Stimulated activated CD8-positive, alpha-beta memory T cell treated with anti-CD3 and anti-CD28 coated beads, Interleukin-12 subunit alpha, Interleukin-12 subunit beta, amount 100 ng/mL, for 4 hours (primary cell): ENCODE data around the gene TNP1.

ENCODE experiments used
- DNase-seq: peaks from one replicate; pipeline ENCODE4 v3.0.0-alpha.2; 2020; ENCODE audit warnings: low read depth

Gene TNP1

DNA sequence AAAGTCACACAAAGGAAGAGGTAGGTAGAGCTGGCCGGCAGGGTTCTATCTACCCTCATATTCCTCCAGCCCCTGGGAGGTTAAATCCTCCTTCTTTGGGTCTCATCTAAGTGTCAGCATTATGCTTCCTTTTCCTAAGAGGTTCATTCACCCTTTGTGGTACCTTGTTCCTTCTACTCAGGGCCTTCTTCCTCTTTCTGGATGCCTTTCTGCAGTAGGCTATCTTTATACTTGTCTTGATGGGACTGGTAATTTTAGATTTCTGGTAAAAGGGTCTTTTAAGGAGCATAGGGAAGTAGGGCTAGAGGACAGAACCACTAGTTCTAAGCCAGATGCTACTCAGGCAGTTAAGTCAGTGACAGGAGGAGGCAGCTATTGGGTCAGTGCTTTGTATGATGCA is 13.7 kb upstream of the TNP1 start:
- DNase-seq = no peak

DNA sequence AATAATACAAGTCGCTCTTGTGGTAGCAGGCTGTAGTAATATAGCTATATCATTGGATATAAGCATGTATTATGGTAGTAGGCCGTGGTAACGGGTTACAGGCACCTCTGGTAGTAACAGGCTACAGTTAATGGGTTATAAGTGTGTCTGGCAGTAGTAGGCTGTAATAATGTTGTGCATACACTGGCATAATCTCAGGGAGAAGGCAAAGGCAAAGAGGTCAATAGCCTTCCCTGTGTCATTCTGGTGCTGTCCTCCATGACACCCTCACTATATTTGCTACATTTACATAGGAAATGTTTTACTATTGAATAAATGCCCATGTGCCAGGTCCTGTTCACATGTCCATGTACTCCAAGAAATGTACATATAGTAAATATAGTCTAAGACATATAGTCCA is 12.8 kb upstream of the TNP1 start:
- no peak for DNase-seq

DNA sequence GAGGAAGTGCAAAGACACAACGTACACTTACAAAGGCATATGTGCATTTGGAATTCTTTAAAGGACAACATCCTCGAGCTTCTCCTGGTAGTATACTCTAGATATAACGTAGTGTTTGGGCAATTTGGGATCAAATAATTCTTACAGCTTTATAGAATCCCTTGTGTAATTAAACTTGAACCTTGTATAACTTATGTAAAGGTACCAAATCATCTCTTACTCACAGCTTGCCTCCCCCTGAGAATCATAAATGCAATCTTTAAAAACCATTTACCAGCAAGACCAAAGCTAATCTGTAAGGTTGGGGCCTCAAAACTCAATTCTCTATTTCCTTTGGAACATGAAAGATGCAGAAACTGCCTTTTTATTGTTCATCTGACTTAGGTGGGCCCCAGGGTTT is 12.2 kb upstream of the TNP1 start:
- DNase-seq = no peak

DNA sequence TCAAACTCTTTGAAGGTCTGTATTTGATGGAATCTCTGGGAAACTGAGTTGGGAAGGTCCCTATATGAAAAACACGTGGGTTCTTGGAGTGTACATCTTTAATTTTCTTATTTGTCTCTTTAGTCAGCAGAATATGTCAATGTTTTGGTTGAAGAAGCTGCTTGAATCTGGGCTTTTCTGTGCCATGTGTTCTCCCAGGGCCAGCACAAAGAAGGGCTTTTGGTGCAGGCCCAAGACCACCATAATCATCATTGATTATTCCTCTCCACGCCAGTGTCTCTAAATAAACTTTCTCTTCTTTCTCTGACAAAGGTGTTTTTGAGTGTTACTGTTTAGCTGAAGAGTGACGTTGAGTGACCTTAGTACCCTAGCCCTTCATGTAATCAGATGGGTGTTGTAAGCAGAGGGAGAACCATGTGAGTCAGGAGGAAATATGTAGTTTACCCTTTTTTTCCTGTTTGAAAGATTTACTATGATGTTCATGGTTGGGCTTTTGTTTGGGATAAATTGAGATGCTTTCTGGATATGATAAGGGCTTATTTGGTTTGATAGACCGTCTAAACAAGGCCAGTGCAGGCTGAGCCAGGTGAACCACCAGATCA is 11.6 kb upstream of the TNP1 start:
- no peak for DNase-seq

DNA sequence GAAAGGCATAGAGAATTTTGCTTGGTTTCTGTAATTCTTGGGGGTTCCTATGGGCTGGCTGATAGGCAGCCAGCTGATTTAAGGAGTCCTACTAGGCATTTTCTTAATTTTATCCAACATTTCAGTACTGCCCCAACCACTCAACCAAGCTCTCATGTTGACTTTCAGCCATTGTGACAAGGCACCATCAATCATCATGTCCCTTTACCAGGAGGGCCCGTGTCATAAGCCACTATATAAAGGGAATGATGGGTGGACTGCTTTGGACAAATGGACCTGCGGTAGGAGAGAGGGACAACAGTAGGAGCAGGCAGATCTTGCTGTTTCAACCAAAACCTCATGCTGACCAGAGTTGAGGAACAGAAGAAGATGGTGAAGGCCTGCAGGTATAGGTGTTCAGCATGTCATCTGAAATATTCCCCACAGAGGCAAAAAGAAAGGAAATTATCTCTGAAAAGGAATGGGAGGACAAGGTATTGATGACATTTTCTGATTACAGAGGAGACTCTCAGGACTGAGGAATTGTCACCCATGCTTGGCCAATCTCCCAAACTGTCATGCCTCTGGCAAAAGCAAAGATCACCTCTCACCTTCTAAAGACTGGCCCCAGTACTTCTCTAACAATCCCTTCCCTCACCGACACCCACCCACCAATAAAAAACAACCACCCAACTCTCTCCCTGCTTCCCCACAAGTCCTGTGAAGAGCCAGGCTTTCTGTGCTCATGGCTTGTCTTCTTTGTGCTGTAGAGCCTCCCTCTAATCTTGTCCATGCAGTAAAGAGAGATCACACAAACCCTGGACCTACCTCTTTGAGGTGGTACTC is 10.9 kb upstream of the TNP1 start:
- no peak for DNase-seq

DNA sequence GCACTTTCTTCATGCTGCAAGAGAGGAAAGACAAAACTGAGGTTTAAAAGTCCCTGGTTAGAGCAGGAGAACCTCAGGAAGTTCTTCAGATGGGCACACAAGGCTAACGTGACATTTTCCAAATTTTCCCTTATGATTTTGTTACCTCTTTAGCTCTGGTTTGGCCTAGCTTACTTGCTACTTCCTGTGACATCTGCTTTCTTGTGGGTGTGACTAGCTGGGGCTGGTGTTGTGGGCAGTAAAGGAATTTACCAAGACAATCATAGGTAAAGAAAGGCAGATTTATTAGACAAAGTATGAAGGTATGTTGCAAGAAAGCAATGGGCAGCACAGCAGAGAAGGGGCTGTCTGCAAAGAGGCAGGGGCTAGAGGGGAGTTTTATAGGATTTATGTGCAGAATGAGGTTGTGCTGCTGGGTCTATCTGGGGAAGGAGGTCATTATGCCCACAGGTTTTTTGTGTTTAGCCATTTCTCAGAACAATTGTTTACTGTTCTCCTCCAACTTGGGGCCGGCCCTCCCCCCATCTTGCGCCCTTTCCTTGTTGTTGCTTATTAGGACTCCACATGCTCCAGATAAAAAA is 6.7 kb upstream of the TNP1 start:
- no peak for DNase-seq

DNA sequence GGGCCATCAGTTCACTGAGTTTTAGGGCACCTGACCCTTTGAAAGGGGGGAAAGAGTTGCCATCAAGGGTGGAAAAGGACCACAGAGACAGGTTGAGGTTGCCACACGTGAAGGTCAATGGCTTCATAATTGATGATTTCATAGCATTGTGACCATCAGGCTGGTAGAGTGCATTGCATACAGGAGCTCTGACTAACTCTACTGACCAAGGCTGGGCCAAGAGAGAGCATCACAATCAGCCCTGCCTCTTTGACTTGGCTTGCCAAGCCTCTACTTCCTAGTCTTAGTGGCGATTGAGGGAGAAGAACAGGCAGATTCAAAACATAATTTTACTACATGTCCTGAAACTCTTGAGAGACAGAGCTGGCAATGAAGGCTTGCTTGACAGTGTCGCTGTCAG is 5.8 kb upstream of the TNP1 start:
- DNase-seq = no peak

DNA sequence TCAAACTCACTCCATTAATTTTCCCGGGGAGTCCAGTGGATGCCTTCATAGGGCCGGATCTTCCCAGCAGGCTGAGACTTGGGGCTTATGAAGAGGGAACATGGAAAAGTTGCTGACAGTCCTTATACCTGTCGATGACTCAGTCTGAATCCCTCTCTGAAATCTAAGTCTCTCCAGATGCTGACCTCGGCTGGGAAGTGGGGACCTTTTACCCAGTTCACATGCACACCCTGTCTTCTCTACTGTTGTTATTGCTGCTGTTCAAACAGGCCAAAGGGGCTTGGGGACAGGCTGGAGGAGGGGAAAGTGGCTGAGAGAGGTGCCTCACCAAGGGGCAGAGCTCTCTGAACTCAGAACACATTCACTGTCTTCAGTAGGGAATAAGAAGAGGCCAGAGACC is 4.1 kb upstream of the TNP1 start:
- no peak for DNase-seq

DNA sequence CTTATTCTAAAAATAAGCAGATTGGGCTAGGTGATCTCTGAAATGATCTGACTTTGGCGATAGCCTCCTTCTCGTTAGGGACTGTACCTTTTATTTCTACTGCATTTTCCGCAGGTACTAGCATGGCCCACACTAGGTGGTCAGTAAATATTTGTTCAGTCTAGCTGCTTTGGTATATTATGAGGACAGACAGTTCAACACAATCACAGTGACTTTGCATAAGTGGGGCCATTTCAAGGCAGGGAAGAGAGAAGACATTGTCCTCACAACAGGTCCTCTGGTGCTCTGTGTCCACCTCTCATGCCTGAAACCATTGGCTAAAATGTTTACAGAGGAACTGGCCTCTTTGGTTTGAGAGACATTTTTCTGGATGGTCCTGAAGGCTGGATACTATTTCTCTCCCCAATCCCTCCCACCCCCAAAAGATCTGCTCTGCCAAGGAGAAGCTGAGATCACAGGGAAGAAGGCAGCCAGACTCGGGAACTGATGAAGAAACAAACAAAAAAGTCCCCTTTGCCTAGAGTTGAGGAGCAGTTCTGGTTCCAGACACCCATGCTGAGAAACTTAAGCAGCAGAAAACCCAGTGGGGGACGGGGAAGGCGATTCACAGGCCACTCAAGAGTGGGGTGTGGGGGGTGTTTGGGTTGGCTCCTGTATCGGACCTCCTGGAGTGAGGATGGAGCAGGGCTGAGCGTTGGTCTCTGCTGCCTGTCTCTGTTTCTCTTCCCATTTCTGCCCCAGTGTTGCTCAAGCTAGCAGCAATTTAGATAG is 2.9 kb upstream of the TNP1 start:
- DNase-seq = no peak

DNA sequence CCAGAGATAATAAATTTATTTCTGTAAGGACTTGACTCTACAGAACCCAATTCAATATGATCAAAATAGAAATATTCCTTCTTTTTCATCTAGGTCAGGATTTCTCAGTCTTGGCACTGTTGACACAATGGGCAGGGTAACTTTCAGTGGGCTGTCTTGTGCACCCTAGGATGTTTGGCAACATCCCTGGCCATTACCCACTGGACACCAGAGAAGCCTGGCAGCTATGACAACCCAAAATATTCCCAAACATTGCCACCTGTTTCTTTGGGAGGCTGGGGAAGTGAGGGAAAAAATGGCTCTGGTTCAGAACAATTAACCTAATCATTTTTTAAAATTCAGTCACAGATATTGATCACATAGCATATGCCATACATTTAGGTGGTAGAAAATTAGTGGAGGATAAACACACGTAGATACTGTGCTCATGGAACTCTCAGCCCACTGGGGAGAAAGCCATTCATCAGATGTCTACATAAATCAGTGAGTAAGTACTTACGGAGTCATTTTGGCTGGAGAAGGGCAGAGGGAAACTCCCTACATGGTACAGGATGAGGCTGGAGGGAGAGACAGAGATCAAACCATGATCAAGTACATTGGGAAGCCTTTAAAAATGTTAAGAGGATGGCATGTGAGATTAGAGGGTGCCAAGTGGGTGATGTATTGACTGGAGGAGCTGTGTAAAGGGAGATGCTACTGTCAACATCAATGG is 718 bp upstream of the TNP1 start:
- DNase-seq = no peak

DNA sequence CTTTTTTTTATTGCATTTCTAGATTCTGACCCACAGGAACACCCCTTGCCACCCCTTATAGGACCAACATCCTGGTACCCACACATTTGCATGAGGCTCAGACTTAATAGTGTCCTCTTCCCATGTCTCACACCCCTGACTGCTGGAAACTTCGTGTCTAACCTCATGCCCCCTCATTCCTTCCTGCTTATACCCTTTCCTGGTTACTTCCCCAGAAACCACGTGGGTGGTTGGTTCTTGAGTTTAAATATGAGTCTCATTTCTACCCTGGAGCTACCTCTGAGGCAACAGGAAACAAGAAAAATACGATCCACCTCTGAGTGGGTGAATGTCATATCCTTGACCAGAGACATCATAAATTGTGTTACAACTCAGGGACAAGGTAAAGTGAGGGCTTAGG is 1.6 kb downstream of the TNP1 start:
- DNase-seq = no peak

DNA sequence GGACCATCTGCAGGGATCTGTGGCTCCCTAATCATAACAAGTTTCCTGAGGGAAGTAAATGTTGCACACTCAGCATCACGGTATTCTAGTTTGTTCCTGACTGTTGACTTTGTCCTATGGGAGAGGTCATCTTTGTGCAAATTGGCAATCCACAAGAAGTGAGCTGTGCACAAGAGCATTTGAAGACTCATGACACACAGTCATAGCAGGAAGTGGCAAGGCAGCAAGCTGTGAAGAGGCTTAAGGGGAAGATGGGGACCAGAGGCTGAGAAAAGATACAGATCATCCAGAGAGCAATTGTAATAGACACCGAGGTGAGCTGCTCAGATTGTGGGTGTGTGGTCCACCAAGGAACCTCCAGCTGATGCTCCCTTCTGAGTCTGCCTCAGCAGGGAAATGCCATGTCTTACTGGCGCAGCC is 2.7 kb downstream of the TNP1 start:
- DNase-seq = no peak

DNA sequence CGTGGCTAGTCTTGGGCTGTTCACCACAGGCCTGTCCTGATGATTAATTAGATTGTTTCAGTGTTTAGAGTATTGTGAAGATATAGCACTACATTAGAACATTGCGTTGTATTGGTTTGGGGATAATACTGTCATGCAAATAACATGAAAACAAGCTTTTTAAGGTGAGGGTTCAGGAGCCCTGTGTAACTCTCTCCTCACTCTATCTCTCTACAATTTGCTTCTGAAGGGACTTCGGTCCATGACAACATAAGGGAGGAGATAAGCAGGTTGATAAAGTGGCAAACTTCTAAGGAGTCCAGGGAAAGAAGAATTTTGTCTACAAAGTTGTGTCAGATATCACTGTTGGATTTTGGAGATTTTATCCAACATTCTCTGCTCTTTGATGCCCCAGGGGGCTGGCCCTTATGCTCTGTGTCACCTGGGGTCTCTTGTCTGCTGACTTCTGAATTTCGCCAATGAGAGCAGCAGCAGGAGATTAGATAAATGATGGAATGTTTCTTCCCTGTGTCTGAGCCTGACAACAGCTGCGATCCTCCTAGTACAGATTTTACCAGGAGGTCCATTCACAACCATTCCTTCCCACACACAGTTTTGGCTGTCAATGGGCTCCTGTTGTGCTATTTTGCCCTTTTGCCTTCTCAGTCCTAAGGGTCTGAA is 3.3 kb downstream of the TNP1 start:
- no peak for DNase-seq

DNA sequence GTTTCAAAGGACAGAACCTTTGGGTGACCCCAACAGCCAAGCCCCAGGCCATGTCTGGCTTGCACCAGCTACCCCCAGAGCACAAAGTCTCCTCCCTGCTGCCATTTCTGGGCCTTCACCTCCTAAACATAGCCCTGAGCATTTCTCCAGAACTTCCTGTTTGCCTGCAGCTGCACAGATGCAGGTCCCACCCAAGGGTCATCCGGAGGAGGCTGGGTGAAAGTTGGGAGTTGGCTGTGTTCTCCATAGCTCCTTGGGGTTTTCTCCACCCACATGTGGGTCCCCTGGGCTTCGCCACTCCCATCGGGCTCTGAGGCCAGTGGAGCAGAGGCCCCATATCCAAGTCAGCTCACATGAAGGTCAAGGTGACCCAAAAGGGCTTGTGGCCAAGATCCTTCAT is 4.3 kb downstream of the TNP1 start:
- no peak for DNase-seq

DNA sequence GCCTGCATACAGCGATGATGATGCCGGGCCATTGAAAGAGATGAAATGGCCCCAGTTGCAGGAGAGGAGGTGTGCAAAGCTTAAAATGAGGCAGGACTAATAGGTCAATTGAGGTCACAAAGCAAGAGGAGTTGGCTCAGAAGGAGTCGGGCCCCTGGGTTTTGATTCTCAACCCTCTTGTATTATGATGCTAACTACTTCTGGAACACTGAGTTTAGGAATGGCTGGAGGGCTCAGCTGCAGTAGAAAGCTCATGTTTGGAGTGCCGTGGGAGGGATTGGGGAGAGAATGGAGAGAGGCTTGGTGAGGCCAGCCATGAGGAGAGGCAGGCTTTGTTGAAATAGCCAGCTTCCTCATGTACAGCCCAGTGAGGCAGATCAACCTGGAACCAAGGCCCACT is 4.8 kb downstream of the TNP1 start:
- no peak for DNase-seq

DNA sequence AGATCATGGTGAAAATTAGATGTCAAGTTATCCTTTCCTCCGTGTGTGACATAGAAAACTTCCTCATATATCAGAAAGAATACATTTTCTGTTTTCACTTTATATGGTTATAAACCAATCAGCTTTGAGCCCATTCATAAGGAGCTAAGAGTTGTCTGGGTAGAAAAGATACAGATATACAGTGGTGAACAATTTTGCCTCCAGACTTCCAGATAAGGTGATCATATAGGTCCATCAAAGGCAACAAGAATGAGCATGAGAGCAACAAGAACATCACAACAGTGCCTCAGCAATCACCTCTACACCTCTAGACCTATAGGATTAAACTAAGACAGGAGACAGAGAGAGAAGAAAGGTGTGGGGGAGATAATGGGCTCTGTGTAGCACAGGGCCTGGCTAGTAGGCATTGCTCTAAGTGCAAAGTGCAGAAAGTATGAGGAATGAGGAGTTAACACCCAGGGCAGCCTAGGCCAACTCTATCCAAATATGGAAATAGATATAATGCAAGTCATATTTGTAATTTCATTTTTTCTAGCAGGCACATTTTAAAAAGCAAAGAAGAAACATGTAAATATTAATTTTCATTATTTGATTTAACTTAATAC is 8.3 kb downstream of the TNP1 start:
- DNase-seq = no peak

DNA sequence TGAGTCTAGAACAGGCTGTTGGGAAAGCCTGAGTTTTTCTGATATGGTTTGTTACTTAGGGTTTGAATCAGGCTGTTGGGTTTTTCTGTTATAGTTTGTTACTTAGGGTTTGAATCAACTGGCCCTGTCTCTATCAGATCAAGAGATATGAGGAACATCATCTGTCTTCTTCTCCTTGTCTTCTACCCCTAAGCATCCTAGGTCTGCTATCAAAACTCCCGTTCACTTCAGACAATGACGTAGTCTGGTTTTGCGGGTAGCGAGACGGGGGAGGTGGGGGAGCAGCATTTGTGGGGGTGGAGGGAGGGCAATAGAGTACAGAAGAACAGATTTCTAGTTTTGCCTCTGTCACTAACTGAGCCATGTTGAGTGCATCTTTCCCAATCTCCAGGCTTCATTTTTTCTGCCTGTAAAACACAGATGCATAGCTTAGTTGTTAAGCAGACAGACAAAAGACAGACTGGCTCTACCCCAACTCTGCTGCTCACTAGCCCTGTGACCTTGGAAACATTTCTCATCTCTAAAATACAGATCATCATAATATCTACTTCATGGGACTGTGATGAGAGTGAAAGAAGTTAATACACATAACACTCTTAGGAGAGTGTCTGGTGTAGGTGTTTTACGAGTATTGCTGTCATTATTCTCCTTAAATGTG is 9.1 kb downstream of the TNP1 start:
- DNase-seq = no peak

DNA sequence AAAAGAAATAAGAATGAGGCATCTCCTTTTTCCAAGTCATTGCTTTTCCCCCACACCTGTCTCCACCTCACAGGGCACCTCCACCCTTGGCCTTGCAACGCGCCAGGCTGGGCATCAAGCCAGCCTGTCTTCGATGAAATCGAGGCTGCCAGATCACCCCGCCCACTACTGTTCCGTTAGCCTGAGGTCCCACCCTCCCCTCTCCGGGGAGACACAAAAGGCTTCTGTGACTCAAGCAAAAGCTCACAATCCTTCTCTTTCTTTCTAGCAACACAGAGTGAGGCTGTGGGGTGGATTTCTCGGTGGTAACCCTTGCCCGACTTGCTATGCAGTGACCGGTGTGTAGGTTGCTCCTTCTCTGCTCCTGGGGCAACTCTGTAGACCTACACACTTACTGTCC is 9.9 kb downstream of the TNP1 start:
- DNase-seq = no peak

DNA sequence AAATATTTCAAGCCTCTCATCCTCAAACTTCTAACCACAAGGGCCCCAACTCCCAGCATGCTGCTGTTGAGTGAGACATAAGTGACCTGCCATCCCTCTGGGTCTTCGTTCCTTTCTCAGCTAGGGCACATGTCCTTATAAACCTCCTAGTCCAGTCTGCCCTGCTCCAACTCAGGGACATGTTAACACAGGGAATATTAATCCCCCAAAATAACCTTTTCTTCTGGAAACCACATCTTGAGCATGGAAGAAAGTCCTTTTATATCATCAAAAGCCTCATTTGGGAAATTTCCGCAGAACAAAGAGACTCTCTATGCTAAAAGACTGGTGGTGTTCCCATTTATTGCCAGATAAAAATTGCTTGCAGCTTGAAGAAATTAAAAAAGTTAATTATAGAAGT is 14.4 kb downstream of the TNP1 start:
- no peak for DNase-seq

DNA sequence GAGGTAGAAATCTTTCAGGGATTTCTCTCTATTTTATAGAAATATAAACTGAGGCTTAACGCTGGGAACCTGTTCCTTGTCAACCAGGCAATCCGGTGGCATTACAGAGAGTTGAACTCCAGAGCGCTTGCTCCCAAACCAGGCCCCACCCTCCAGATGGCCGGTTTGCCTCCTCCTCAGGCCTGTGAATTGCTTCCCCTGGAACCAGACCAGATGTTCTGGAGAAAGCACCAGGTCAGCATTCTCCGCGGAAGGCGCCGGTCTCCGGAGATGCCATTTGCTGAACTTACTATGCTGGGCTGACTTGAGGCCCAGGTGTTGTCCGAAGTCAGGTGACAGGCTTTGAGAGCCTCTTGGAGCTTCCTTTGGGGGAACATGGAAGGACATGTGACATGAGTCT is 17.2 kb downstream of the TNP1 start:
- DNase-seq = no peak

DNA sequence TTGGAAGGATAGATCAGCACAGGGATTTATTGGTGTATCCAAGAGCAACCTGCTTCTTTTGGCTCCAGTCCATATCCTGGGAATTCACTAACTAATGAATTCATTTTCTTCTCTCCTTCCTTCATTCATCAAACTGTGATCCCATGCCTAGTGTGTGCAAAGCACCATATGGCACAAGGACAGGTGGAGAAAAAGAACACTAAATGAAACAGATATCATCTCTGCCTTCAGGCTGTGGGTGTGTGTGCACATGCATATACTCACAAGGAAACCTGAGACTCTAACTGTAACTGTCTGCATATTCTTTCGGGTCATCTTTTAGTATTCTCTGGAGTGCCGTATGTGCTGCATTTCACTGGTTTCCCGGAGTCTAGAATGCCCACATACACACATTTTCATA is 20.2 kb downstream of the TNP1 start:
- no peak for DNase-seq
